ENCODE results near the gene SH2D4B. TPM values are rescaled to one million over a fixed set of nuclear protein-coding genes. Genes with fewer than 3 reads are reported as not detected.
A peak's percentile ranks its signal among the peaks of the same experiment; 100 is the strongest.

The SH2D4B gene
- total RNA-seq, 2 donors from 2014 or later: not detected

DNA sequence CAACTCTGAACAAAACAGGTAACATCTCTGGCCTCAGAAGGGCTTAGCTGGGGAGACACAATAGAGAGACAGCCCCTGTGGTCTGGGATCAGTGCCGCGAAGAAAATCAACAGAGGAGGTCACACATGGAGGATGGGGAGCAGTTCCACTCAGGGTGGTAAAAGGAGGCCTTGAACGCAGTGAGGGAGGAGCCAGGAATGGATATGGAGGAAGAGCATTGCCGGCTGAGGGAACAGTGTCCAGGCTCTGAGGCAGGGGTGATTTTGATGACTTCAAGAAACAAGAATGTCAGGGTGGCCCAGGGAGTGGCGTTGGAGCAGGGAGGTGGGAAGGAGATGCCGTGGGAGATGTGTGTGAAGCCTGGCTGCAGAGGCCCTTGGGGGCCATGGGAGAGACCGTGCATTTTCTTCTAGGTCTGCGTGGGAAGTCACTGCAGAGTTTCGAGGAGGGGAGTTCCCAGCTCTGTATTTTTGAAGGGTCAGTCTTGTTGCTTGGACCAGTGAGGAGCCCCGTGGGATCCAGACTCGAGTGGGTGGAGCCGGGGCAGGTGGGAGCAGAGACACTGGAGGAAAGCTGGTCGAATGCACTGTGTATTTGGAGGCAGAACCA is 35.7 kb upstream of the SH2D4B start:
- H3K27ac ChIP-seq: no peak overlapping the region
- intact Hi-C loops (cut with DNase I): no loop called here
- H3K4me1 ChIP-seq: peaks cover 49% of the 10 kb centered on the region
- H3K9ac ChIP-seq (ENCODE audit: low read depth in 2 of 2, low read length in 2 of 2): no peak overlapping the region
- no peak overlapping the region for H3K4me3 ChIP-seq
- TF ChIP-seq, protein P1, sequence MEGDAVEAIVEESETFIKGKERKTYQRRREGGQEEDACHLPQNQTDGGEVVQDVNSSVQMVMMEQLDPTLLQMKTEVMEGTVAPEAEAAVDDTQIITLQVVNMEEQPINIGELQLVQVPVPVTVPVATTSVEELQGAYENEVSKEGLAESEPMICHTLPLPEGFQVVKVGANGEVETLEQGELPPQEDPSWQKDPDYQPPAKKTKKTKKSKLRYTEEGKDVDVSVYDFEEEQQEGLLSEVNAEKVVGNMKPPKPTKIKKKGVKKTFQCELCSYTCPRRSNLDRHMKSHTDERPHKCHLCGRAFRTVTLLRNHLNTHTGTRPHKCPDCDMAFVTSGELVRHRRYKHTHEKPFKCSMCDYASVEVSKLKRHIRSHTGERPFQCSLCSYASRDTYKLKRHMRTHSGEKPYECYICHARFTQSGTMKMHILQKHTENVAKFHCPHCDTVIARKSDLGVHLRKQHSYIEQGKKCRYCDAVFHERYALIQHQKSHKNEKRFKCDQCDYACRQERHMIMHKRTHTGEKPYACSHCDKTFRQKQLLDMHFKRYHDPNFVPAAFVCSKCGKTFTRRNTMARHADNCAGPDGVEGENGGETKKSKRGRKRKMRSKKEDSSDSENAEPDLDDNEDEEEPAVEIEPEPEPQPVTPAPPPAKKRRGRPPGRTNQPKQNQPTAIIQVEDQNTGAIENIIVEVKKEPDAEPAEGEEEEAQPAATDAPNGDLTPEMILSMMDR (IDR thresholded peaks at IDR 0.05): no peak
- no peaks in the 10 kb centered on the region for H3K27me3 ChIP-seq
- no peaks in the 10 kb centered on the region for H3K36me3 ChIP-seq
- no peaks in the 10 kb centered on the region for H3K9me3 ChIP-seq
- no peak for DNase-seq

DNA sequence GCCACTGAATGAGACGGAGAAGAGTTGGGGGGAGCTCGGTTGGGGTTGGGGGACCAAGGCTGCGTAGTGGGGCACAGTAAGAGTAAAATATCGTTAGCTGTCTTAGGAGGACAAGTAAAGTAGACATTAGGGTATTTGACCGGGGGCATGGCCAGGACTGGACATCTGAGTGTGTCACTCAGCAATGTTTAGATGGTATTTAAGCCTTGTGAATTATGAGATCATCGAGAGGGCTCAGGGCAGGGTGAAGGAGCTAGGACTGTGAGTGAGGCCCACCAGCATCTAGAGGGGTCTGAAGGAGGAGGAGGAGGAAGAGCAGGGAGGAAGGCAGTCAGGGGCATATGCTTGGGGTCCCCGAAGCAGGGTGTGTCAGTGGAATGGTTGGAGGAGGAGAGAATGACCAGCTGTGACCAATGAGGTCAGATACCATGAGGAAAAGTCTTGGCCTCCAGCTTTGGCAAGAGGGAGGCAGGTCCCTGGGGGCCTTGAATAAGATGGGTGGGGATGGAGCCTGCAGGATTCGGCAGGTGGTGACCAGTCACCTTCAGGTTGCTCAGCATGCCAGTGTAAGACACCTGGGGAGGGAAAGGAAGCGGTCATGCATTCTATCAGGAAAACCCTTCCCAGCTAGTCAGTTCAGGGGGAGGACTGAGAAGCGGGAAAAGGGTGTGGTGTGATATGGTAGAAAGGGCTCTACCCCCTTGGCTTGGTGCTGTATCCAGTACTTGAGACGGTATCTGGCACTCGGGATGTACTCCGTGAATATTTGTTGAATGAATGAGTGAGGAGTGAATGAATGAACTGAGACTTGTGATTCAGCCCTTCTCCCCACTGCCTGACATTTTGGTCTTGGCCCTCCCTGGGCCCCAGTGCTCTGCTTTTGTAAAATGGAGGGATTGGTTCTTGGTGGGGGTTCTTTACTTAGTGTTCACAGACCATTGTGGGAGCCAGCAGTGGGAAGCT is 34.8 kb upstream of the SH2D4B start:
- Histone ChIP-seq H3K36me3 (no peaks in the 10 kb centered on the region), H3K27me3 (no peaks in the 10 kb centered on the region), H3K4me1 (peaks cover 40% of the 10 kb centered on the region), H3K9me3 (no peaks in the 10 kb centered on the region), H3K9ac (ENCODE audit: low read depth in 2 of 2, low read length in 2 of 2) (no peak overlapping the region), H3K4me3 (no peak overlapping the region), H3K27ac (peak overlapping the region; percentile 50)
- TF ChIP-seq, protein P1 (IDR thresholded peaks at IDR 0.05): no peak
- DNase-seq: no peak
- intact Hi-C loops (cut with DNase I): no loop called here

DNA sequence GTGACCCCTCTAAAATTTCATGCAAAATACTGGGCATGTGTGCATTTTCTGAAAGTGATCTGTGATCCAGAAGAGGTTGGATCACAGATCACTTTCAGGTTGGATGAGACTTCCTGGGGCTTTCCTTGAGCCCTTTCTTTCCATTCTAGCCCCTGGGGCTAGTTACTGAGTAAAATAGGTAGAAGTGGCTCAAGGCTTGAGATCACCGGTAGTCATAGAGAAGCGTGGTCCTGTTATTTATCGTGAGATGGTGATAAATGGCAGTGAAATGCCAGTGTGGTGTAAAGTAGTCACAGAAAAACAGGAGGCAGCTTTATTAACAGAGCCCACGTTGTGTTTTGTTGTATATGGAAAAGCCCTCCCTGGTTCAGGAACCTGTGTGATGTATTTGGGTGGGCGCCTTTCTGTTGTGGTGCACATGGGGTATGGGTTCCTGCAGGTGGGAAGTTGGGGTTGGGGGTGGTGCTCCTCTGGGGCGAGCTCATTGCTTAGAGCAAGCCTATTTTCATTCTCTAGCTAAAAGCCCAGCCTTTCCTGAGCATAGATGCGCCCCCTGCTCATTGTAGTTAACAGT is 34.0 kb upstream of the SH2D4B start:
- Histone ChIP-seq H3K27ac (peak overlapping the region; percentile 50), H3K36me3 (peaks cover 2% of the 10 kb centered on the region), H3K4me3 (no peak overlapping the region), H3K9me3 (no peaks in the 10 kb centered on the region), H3K27me3 (no peaks in the 10 kb centered on the region), H3K9ac (ENCODE audit: low read depth in 2 of 2, low read length in 2 of 2) (peak overlapping the region in 1 of 2 donors; percentile 73), H3K4me1 (peaks cover 32% of the 10 kb centered on the region)
- no peak for DNase-seq
- intact Hi-C loops (cut with DNase I): loop anchor here (2.0 kb wide), 1 partner anchor 119 kb away; no protein-coding TSS in a partner anchor
- TF ChIP-seq, protein P1 (IDR thresholded peaks at IDR 0.05): no peak

DNA sequence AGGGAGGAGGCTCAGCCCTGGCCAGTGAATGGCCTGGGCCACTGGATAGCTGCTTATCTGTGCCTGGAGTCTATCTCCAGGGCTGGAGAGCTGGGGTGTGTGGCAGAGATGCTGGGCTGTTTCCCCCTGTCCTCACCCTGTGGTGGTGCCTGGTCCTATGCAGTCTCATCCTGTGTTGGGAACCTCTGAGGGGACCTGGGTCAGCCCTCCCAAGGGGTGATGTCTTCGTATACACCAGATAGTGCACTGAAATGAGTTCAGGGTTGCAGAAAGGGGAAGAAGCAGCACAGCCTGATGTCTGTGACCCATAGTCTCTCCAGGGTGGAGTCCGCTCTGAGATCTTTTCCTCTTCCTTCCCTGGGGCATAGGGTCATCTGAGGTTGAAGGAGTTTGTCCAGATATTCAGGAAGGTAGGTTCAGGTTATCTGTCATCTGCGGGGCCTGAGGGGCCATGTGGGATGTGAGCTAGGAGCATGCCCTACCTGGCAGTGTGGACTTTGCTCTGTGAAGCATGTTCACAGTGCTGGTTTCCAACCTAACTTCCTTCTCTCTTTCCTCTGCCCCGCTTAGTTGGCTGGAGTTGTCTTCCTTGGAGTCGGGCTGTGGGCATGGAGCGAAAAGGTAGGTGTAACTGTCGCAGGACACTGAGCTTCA is 33.4 kb upstream of the SH2D4B start:
- Histone ChIP-seq H3K9me3 (no peaks in the 10 kb centered on the region), H3K4me3 (no peak overlapping the region), H3K27ac (peak overlapping the region; percentile 50), H3K9ac (ENCODE audit: low read depth in 2 of 2, low read length in 2 of 2) (peak overlapping the region in 1 of 2 donors; percentile 73), H3K4me1 (peaks cover 27% of the 10 kb centered on the region), H3K27me3 (no peaks in the 10 kb centered on the region), H3K36me3 (peaks cover 8% of the 10 kb centered on the region)
- intact Hi-C loops (cut with DNase I): loop anchor here (2.0 kb wide), 1 partner anchor 119 kb away; no protein-coding TSS in a partner anchor
- TF ChIP-seq, protein P1 (IDR thresholded peaks at IDR 0.05): no peak
- peak; percentile 68 for DNase-seq
